HG03571 (cell line): Measurements from ENCODE around the gene GLCE.
"Not testable (repeated sequence)": the region's sequence is repeated elsewhere in the genome, so short reads cannot be mapped to it uniquely, and the experiment has no call there.

Experiments
- ATAC-seq: cut with Tn5 transposase; IDR thresholded peaks from one replicate; pipeline ENCODE4 v1.9.1; 2021; ENCODE audit not compliant: unreplicated experiment

GLCE gene

DNA sequence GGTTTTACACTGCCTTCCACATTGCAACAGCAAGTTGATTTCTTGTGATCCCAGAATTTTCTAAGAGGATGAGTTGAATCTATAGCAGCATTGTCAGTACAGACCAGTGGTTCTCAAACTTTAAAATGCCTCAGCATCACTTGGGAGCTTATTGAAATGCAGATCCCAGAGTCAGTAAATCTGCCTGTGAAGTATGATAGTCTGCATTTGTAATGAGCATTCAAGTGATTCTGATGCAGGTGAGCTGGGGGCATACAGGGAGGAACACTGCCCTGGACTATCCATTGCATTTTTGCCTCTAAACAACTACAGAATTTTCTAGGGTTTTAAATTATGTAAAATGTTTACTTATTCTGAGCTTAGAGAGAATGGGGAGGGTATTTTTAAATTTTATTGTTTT is 110.8 kb downstream of the GLCE start:
- ATAC-seq: no peak

GRCh38 chr15:69272139-69272538 is 111.7 kb downstream of the GLCE start:
- no peak for ATAC-seq

DNA sequence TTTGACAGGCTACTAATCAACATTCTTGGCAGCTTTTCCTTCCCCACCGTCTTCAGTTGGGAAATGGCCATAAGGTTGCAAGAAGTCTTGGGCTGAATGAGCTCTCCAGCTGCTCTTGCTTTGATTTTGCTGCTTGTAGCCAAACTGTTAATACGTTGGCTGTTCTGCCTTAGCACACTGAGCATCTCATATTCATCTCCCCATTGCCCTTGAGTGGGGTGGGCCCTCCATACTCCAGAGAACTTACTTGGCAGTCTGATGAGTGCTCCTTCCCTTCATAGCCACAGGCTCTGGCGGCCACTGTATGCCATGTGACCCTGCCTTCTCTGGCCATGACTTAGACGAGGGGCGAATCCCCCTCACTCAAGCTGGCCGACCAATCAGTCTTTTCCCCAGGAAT is 112.5 kb downstream of the GLCE start:
- ATAC-seq: no peak

GRCh38 chr15:69275074-69275670 is 114.7 kb downstream of the GLCE start:
- ATAC-seq: no peak

GRCh38 chr15:69275933-69276560 is 115.6 kb downstream of the GLCE start:
- ATAC-seq: no peak

- ATAC-seq: no peak
Observed at GRCh38 chr15:69277316-69277715, 116.9 kb downstream of the GLCE start.

GRCh38 chr15:69279636-69280035 is 119.2 kb downstream of the GLCE start:
- no peak for ATAC-seq

GRCh38 chr15:69280783-69281182 is 120.3 kb downstream of the GLCE start:
- ATAC-seq: no peak

- no peak for ATAC-seq
Observed at GRCh38 chr15:69282104-69282743, 121.8 kb downstream of the GLCE start.

GRCh38 chr15:69285834-69286233 is 125.4 kb downstream of the GLCE start:
- no peak for ATAC-seq

GRCh38 chr15:69288011-69288410 is 127.6 kb downstream of the GLCE start:
- no peak for ATAC-seq

DNA sequence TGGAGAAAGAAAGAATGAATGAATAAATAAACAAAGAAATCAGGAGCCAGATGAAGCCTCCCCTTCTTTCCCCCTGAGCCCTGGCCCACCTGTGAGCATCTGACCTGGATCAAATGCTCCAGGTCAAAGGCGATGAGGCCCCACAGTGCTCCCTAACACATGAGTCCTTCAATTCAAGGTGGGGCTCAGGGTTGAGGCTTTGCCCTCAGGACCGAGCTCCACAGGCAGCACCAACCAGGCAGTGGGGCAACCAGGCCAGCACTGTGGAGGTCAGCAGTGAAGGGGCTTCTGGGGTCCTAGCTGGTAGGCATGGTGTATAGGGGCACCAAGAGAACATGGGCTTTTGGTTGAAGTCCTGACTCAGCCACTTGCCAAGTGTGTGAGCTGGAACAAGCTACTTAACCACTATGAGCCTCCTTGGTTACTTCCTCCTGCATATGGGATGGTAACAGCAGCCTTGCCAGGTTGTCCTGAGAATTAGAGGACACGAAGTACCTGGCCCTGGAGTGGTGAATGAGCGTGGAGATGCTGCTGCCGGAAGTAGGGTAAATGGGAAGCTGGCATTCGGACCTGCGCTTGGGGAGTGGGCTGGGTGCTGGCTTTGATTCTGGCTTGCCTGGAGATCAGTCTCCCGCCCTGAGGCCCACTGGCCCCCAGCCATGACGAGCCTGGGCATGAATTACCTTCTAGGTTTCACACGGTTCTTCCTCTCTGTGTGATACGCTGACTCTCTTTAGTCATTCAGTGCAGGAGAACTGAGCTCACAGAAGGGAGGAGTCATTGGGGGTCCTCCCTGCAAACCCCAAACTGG is 128.3 kb downstream of the GLCE start:
- ATAC-seq: no peak

DNA sequence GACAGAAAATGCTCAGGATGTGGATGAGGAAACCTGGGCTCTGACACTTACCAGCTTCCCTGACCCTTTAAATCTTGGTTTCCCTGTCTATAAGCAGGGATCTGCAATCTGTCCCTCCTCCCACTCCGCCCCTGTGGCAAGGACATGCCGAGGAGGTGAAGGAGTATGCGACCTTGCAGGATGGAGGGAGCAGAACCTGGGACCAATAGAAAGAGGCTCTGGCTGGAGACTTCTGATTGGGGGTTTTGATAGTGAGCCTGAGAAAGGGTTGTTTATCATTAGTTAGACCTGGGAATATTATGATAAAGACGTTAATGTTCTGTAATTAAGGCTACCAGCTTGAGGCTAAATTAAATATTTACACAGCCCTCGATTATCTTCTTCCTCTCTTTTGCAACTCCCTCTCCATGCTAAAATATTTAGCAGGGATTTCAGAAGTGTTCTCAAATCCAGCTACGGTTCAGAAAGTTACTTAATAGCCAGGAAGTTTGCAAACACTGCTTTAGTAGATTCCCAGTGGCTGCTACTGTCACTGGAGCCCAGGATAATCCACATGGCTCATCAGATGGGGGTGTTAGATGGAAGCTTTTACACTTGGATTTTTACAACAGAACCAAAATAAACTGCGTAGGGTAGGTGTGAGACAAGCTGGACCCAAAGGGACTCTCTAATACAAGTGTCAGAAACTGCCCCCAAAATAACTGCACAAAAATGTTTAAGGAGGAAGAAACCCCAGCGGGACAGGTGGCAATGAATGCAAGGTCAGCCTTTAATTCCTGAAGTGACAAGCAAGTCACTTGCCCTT is 129.1 kb downstream of the GLCE start:
- ATAC-seq: no peak

- ATAC-seq: no peak
Observed at GRCh38 chr15:69290346-69291164, 130.1 kb downstream of the GLCE start.

DNA sequence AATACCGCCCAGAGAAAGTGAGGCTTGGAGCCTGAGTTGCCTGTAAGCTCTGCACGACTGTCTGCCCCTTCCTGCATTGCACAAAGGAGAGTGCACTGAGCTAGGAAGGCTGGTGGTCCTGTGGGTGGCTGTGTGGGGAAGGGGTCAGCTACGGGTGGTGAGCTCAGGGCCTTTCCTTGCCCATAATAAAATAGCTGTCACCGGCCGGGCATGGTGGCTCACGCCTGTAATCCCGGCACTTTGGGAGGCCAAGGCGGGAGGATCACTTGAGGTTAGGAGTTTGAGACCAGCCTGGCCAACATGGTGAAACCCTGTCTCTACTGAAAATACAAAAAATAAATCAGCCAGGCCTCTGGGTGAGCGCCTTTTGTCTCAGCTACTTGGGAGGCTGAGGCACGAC is 131.2 kb downstream of the GLCE start:
- ATAC-seq: not testable (repeated sequence)

GRCh38 chr15:69292826-69293420 is 132.5 kb downstream of the GLCE start:
- ATAC-seq: no peak

- ATAC-seq: no peak
Observed at GRCh38 chr15:69293741-69294615, 133.5 kb downstream of the GLCE start.

DNA sequence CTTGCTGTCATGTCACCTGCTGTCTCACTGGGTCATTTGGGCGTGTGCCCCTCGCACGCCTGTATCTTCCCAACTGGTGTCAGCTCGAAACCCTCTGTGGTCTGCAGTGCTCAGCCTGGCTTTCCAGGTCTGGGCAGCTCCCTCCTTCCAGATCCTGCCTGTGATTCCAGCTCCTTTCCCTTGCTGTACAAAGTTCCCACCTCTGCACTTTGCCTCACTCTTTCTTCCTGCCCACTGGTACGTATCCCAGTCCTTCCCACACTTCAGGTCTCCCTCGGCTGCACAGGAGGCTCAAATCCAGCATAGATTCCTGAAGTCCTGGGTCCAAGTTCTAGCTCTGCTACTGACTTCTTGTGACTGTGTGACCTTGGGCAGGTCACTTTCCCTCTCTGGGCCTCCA is 136.2 kb downstream of the GLCE start:
- ATAC-seq: no peak
